ENCODE results near the gene HNRNPF. TPM values are rescaled to one million over a fixed set of nuclear protein-coding genes. Genes with fewer than 3 reads are reported as not detected.

HNRNPF gene
- total and polyA plus RNA-seq, 2 donors (not counting 3 experiments of a cell fraction or from before 2014, with no cell fraction given): 144 to 230 TPM

DNA sequence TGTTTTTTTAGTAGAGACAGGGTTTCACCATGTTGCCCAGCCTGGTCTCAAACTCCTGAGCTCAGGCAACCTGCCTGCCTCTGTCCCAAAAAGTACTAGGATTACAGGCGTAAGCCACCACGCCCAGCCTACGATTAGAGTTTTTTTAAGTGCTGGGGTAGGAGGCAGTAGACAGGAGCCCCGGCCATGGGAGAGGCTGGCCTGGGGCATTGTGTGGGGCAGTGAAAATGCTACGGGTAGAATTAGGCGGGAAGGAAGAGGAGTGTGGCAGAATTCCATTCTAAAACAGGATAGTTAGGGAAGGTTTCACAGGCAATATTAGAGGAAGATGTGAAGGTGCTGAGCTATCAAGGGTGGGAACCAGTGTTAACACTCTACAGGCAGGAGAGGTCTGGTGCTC is 68.9 kb downstream of the HNRNPF start:
- Histone ChIP-seq H3K9me3 (replicated peaks; ENCODE audit: control insufficient read depth, insufficient read depth, low read length) (no peaks in the 10 kb centered on the region), H3K27me3 (ENCODE audit: control insufficient read depth in 2 of 2, insufficient read depth in 2 of 2, low read length in 2 of 2) (no peaks in the 10 kb centered on the region), H3K4me3 (replicated peaks in 1 of 3; ENCODE audit: insufficient read depth in 1 of 3, low read depth in 1 of 3, low read length in 3 of 3) (no peak overlapping the region), H3K4me1 (ENCODE audit: control insufficient read depth, extremely low read depth, insufficient read depth, low read length) (no peaks in the 10 kb centered on the region), H3K9me1 (replicated peaks; ENCODE audit: control insufficient read depth, extremely low read depth, insufficient read depth, low read length) (no peaks in the 10 kb centered on the region), H3K79me2 (ENCODE audit: control insufficient read depth, insufficient read depth, low read length) (no peaks in the 10 kb centered on the region), H4K20me1 (replicated peaks; ENCODE audit: control insufficient read depth, extremely low read depth, insufficient read depth, low read length) (no peaks in the 10 kb centered on the region), H3K36me3 (ENCODE audit: control insufficient read depth in 2 of 2, extremely low read depth in 1 of 2, insufficient read depth in 2 of 2, low read length in 2 of 2) (no peaks in the 10 kb centered on the region), H2AFZ (ENCODE audit: low read depth, low read length) (no peak overlapping the region), H3K27ac (ENCODE audit: insufficient read depth, low read depth, low read length) (no peak overlapping the region), H3K4me2 (ENCODE audit: insufficient read depth, low read length) (no peak overlapping the region), H3K9ac (replicated peaks; ENCODE audit: extremely low read depth, insufficient read depth, low read length) (no peak overlapping the region)
- TF ChIP-seq GATA2 (IDR thresholded peaks at IDR 0.05; ENCODE audit: insufficient read depth, insufficient read length, low read depth, low read length) (no peak), EZH2 (IDR thresholded peaks at IDR 0.05; ENCODE audit: borderline replicate concordance, low read depth, low read length, severe bottlenecking) (no peak), POLR2A (IDR thresholded peaks at IDR 0.05; ENCODE audit: low read depth, low read length) (no peak), JUN (IDR thresholded peaks at IDR 0.05; ENCODE audit: borderline replicate concordance, insufficient read depth, insufficient read length, low read depth) (no peak), FOS (IDR thresholded peaks at IDR 0.05; ENCODE audit: borderline replicate concordance, insufficient read depth, low read length) (no peak), POLR2AphosphoS5 (IDR thresholded peaks at IDR 0.05; ENCODE audit: insufficient read depth, low read depth, low read length) (no peak), MYC (IDR thresholded peaks at IDR 0.05; ENCODE audit: low read depth, low read length) (no peak)
- TF ChIP-seq, protein P1, sequence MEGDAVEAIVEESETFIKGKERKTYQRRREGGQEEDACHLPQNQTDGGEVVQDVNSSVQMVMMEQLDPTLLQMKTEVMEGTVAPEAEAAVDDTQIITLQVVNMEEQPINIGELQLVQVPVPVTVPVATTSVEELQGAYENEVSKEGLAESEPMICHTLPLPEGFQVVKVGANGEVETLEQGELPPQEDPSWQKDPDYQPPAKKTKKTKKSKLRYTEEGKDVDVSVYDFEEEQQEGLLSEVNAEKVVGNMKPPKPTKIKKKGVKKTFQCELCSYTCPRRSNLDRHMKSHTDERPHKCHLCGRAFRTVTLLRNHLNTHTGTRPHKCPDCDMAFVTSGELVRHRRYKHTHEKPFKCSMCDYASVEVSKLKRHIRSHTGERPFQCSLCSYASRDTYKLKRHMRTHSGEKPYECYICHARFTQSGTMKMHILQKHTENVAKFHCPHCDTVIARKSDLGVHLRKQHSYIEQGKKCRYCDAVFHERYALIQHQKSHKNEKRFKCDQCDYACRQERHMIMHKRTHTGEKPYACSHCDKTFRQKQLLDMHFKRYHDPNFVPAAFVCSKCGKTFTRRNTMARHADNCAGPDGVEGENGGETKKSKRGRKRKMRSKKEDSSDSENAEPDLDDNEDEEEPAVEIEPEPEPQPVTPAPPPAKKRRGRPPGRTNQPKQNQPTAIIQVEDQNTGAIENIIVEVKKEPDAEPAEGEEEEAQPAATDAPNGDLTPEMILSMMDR (IDR thresholded peaks at IDR 0.05; ENCODE audit: extremely low read depth in 1 of 2, insufficient read depth in 1 of 2, low read depth in 1 of 2, low read length in 2 of 2): no peak
- TF ChIP-seq, protein P2, sequence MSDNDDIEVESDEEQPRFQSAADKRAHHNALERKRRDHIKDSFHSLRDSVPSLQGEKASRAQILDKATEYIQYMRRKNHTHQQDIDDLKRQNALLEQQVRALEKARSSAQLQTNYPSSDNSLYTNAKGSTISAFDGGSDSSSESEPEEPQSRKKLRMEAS (IDR thresholded peaks at IDR 0.05; ENCODE audit: insufficient read depth, insufficient read length): no peak
- POLR2A ChIA-PET: no interaction called here
- BruUV-seq (replicated peaks): no TSS peak
- dilution Hi-C loops (cut with MboI; ENCODE audit: extremely low pct_ligation_motif_present, low sequenced_read_pairs) (no loop called here), intact Hi-C loops (cut with micrococcal nuclease) (no loop called here)
- no peak for FAIRE-seq
- CTCF ChIA-PET: interaction anchor here (0.9 kb wide), 1 partner anchor 8 kb away, joined by 4 read pairs; no protein-coding TSS in a partner anchor
- no peak for DNase-seq (ENCODE audit: low read depth, low spot score)
